Epithelial cell of esophagus (primary cell): ENCODE measurements around the gene SMARCD1.

Experiments
- DNase-seq: peaks from one replicate; pipeline ENCODE4 v3.0.0; 2010; ENCODE audit warnings: low read depth
- H3K4me3 ChIP-seq: 2 replicates; pipeline ENCODE4 v1.5.1; 2011; ENCODE audit warnings: mild to moderate bottlenecking, low read length, control low read depth
- CTCF ChIP-seq: IDR thresholded peaks from 2 replicates; pipeline ENCODE4 v1.5.1; 2011; ENCODE audit warnings: low read depth, mild to moderate bottlenecking, low read length, control low read depth, inconsistent platforms; ENCODE audit not compliant: insufficient read depth; ENCODE audit errors: missing control alignments

SMARCD1 gene

DNA sequence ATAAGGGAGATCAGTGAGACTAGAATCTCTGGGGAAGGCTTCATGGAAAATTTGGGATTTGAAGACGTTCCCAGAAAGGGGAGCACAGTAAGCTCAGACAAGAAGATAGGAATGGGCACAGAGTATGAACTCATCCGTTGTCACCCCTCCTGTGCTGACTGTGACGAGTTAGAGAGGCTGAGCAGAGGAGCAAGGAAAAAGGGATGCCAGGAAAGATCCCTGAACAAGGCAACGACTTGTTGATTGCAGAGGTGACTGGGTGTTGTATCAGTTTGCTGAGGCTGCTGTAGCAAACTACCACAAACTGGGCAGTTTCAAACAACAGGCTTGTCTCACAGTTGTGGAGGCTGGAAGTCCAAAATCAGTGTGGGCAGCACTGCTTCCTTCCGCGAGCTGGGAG, 12.8 kb downstream of the SMARCD1 start:
- no peak overlapping the region for H3K4me3 ChIP-seq
- no peak for DNase-seq
- no peak for TF ChIP-seq CTCF

GRCh38 chr12:50099302-50100008, 14.3 kb downstream of the SMARCD1 start:
- H3K4me3 ChIP-seq = no peak overlapping the region
- TF ChIP-seq CTCF = no peak
- DNase-seq = peak; percentile 58

DNA sequence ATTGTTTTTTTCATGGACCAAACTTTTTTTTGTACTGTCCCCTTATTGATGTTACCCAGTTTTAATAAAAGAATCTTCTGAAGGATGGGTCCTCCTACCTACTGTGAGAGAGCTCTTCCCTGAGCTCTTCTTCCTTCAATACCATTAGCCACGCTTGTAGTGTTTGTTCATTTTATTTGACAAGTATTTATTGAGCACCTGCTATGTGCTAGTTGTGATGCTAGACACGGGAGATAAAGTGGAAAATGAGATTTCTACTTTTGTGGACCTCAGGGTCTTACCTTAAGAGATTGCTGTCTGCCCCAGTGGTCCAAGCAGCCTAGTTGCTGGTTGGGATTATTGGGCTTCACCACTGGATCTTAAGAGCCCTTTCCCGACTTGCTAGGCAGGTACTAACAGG, 15.4 kb downstream of the SMARCD1 start:
- H3K4me3 ChIP-seq = no peak overlapping the region
- TF ChIP-seq CTCF = no peak
- DNase-seq = no peak

DNA sequence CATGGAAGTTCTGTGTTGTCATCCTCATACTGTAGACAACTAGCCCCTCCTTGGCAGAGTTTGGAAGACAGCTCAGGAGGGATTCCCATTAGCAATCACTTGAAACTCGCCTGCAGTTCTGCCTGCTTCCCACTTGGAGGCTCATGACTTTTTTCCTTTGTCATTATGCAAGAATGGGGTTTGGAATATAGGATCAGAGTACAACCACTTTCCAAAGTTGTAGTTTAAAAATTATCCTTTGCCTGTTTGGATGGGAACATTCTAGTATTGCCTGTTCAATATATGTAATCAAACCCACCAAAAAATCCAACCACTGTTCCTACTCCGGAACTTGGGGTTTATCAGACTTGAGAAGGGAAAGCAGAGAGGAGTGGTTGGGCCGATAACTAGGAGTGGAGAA, 16.5 kb downstream of the SMARCD1 start:
- H3K4me3 ChIP-seq = no peak overlapping the region
- DNase-seq = peak; percentile 45
- TF ChIP-seq CTCF = peak; percentile 60

DNA sequence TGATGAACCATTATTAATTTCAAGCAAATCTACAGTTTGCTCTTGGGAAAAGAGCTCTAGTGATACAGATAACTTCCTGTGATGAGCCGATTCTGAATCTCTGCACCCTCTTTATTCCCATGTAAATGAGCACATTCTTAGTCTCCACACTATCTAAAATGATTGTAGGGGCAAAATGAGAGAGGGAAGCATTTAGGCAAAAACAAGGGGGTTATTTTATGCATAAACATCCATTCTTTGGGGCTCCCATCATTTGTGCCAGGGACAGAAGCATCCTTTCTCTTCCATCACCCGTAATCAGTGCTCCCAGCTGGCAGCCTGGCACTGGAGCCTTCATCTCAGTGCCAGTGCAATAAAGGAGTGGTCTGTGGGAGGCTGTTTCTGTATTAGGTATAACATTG, 17.0 kb downstream of the SMARCD1 start:
- DNase-seq = no peak
- no peak for TF ChIP-seq CTCF
- no peak overlapping the region for H3K4me3 ChIP-seq

DNA sequence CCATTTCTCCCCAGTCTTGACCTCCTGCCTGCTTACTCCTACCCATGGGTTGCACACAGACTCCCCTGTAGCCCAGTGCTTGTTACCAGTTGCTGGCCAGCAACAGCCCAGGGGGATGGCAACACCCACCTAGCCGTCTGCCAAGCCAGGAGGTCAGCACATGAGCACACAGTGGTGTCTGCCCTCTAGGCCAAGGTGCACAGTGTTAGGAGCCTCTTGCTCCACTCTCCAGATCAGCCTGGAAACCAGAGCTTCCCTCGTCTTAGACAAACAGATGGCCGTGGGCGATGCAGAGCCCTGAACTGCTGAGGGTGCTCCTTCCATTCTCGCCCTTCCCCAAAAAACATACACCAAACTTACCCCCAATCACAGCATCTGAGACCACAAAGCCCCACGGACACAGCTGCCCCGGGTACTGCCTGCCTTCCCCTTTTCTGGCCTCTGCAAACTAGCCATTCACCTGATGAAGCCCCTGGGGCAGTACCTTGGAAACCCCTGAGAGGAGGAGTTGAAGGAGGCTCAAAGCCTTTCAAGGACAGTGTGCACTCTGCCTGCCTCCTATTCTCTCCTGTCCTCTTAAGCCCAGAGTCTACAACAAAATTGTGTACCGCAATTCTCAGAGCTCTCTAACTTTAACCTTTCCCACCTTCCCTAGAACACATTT, 17.6 kb downstream of the SMARCD1 start:
- H3K4me3 ChIP-seq = no peak overlapping the region
- no peak for TF ChIP-seq CTCF
- no peak for DNase-seq

GRCh38 chr12:50103351-50103750, 18.2 kb downstream of the SMARCD1 start:
- DNase-seq = no peak
- no peak overlapping the region for H3K4me3 ChIP-seq
- no peak for TF ChIP-seq CTCF
